Stimulated activated CD8-positive, alpha-beta memory T cell treated with anti-CD3 and anti-CD28 coated beads, Interleukin-4, amount 100 ng/mL, for 4 hours (primary cell): ENCODE results near the gene C1orf174.

ENCODE experiments used
- DNase-seq, 2 donors: peaks; one replicate each; pipeline ENCODE4 v3.0.0-alpha.2; 2020; ENCODE audit warnings: low read depth in 2 of 2, low spot score in 1 of 2

C1orf174 gene

GRCh38 chr1:3876716-3877115, 23.4 kb downstream of the C1orf174 start:
- no peak for DNase-seq

GRCh38 chr1:3874736-3875135, 25.3 kb downstream of the C1orf174 start:
- DNase-seq: no peak

GRCh38 chr1:3872546-3872945, 27.5 kb downstream of the C1orf174 start:
- DNase-seq: no peak

GRCh38 chr1:3871451-3871805, 28.6 kb downstream of the C1orf174 start:
- no peak for DNase-seq

- no peak for DNase-seq
Measured at GRCh38 chr1:3869751-3870301, 30.2 kb downstream of the C1orf174 start.

GRCh38 chr1:3868464-3869006, 31.5 kb downstream of the C1orf174 start:
- no peak for DNase-seq

GRCh38 chr1:3865606-3866160, 34.4 kb downstream of the C1orf174 start:
- DNase-seq: no peak

- DNase-seq: no peak
Measured at GRCh38 chr1:3864884-3865283, 35.2 kb downstream of the C1orf174 start.

GRCh38 chr1:3863231-3863935, 36.7 kb downstream of the C1orf174 start:
- no peak for DNase-seq

- no peak for DNase-seq
Measured at GRCh38 chr1:3858231-3858981, 41.7 kb downstream of the C1orf174 start.

GRCh38 chr1:3857791-3858129, 42.3 kb downstream of the C1orf174 start:
- no peak for DNase-seq

- peak; percentile 89 to 95 for DNase-seq
Measured at GRCh38 chr1:3856923-3857790, 42.9 kb downstream of the C1orf174 start, which contains the start of the genes CEP104 and DFFB. CEP104 (minus strand) TSS chr1:3857211; CDS start chr1:3852407, 4,804 bp downstream. DFFB (plus strand) TSS chr1:3857476; CDS start chr1:3857604, 128 bp downstream.

GRCh38 chr1:3852711-3853485, 47.2 kb downstream of the C1orf174 start:
- no peak for DNase-seq

GRCh38 chr1:3852091-3852490, 48.0 kb downstream of the C1orf174 start:
- no peak for DNase-seq

GRCh38 chr1:3851292-3851691, 48.8 kb downstream of the C1orf174 start:
- DNase-seq: no peak

GRCh38 chr1:3850857-3851256, 49.2 kb downstream of the C1orf174 start:
- DNase-seq: no peak

GRCh38 chr1:3847081-3847480, 53.0 kb downstream of the C1orf174 start:
- DNase-seq: no peak

- no peak for DNase-seq
Measured at GRCh38 chr1:3846541-3846940, 53.5 kb downstream of the C1orf174 start.

GRCh38 chr1:3842912-3843311, 57.2 kb downstream of the C1orf174 start:
- no peak for DNase-seq

- DNase-seq: no peak
Measured at GRCh38 chr1:3841491-3841890, 58.6 kb downstream of the C1orf174 start.
